Testis (tissue), 5 donors: ENCODE data around the gene SPACA6. TPM values are rescaled to one million over a fixed set of nuclear protein-coding genes. Genes with fewer than 3 reads are reported as not detected.
"Not testable (repeated sequence)": the region's sequence is repeated elsewhere in the genome, so short reads cannot be mapped to it uniquely, and the experiment has no call there.

Source experiments
- DNase-seq: peaks from one replicate; pipeline ENCODE4 v3.0.0-alpha.2; 2019
- H3K27ac ChIP-seq, 2 donors: fragments of 200-600 bp; sonication (generic); one replicate each; pipeline ENCODE4 v1.5.1; 2019
- H3K27me3 ChIP-seq: fragments of 200-600 bp; sonication (generic); one replicate; pipeline ENCODE4 v1.5.1; 2019
- H3K36me3 ChIP-seq: fragments of 200-600 bp; sonication (generic); one replicate; pipeline ENCODE4 v1.5.1; 2017; ENCODE audit warnings: low read depth; ENCODE audit errors: missing control alignments
- H3K4me1 ChIP-seq: fragments of 200-600 bp; sonication (generic); one replicate; pipeline ENCODE4 v1.5.1; 2019
- H3K4me3 ChIP-seq, 2 donors: fragments of 200-600 bp; sonication (generic); one replicate each; pipeline ENCODE4 v1.5.1; 2017 to 2019
- H3K9me3 ChIP-seq: fragments of 200-600 bp; sonication (generic); one replicate; pipeline ENCODE4 v1.5.1; 2017
- POLR2A ChIP-seq: fragments of 450-650 bp; IDR thresholded peaks from one replicate; pipeline ENCODE4 v1.6.1; 2017; ENCODE audit warnings: antibody characterized with exemption, mild to moderate bottlenecking, moderate library complexity
- WGBS, 2 donors: methylation state at CpG; one replicate each; pipeline ENCODE4 v1.1.5; 2018; 5-methylcytosine and 5-hydroxymethylcytosine counted together
- intact Hi-C: fragments of 100-400 bp; cut with DNase I; formaldehyde crosslinking; loops from one replicate; pipeline ENCODE4 v1.15.1; 2023; ENCODE audit warnings: low total_unique reads
- long read RNA-seq, 2 donors: transcript quantifications; one replicate each; lab custom pipeline, GENCODE V29; 2026
- polyA plus RNA-seq: library from polyadenylated mRNA; stranded (reverse); fragments of 350-450 nt; fragmentation: Illumina TruSeq; extraction: RNeasy Lipid Tissue Mini Kit (QIAGEN cat#74804); gene quantifications from one replicate; pipeline ENCODE4 v1.2.3, GENCODE V29; 2014; ENCODE audit warnings: low read depth, low replicate concordance; ENCODE audit not compliant: insufficient read depth
- total RNA-seq, 2 donors: library from RNA; depleted of rRNA; stranded (reverse); fragments of >200 nt; gene quantifications; one replicate each; pipeline ENCODE4 v1.2.3, GENCODE V29; 2016
- TF ChIP-seq, protein P1 (sequence below), 3 experiments: fragments of 450-650 bp in 2 of 3; fragments of 200-600 bp in 1 of 3; sonication (generic) in 1 of 3; IDR thresholded peaks; one replicate each; pipeline ENCODE4 v1.5.1; 2016 to 2019; ENCODE audit warnings: antibody characterized with exemption in 3 of 3, mild to moderate bottlenecking in 2 of 3, moderate library complexity in 1 of 3

The SPACA6 gene, protein sequence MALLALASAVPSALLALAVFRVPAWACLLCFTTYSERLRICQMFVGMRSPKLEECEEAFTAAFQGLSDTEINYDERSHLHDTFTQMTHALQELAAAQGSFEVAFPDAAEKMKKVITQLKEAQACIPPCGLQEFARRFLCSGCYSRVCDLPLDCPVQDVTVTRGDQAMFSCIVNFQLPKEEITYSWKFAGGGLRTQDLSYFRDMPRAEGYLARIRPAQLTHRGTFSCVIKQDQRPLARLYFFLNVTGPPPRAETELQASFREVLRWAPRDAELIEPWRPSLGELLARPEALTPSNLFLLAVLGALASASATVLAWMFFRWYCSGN
- total RNA-seq (100 to 1,000 TPM in 1 of 2 donors, 10 to 100 TPM in 1; 37.8 to 106 TPM), polyA plus RNA-seq (19.8 TPM)
- long read RNA-seq, donor 1 = 0 reads
- long read RNA-seq, donor 2 = 0 reads

DNA sequence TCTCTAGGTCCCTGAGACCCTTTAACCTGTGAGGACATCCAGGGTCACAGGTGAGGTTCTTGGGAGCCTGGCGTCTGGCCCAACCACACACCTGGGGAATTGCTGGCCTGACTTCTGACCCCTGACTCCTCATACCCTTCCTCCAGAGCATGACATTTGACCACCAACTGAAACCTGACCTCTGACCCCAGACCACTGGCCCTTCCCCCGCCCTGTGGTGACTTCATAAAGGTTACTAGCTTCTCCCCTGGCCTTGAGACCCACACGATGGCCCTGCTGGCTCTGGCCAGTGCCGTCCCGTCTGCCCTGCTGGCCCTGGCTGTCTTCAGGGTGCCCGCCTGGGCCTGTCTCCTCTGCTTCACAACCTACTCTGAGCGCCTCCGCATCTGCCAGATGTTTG is at the start of gene SPACA6:
SPACA6 (plus strand) TSS at position 71 of the 400 bp plus-strand sequence; CDS start at position 268, 197 bp downstream.
- H3K4me1 ChIP-seq = peaks cover 19% of the 10 kb centered on the region
- intact Hi-C loops = no loop called here

DNA sequence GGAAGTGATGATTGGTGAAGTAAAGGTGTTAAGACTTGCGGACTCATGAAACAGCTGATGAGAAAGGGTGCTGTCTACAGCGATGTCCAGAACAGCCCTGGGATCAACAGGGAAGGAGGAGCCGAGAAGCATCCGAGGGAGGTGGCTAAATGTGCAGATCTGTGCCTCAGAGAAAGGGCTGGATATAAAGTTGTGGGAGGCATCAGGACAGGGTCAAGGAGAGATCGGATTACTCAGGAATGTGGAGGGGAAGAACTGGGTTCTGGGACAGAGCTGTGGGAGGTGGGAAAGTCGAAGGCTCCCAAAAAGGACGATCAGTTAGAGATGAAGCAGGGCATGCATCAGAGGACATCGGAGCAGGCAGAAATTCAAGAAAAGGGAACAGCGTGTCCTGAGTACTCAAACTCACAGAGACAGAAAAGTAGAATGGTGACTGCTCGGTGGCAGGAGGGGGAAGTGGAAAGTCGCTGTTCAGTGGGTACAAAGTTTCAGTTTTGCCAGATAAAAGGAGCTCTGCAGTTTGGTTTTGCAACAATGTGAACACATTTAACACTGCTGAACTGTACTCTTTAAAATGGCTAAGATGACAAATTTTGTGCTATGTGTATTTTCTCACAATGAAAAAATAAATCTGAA is 48.4 kb upstream of the SPACA6 start:
- H3K9me3 ChIP-seq = no peaks in the 10 kb centered on the region
- 12 to 16% methylated on average over 10 to 11 of the region's 11 CpGs for WGBS, 2 donors
- peak; percentile 81 for DNase-seq
- H3K27ac ChIP-seq = peak overlapping the region; percentile 88 to 90
- intact Hi-C loops = no loop called here
- H3K4me3 ChIP-seq = no peak overlapping the region
- H3K27me3 ChIP-seq = no peaks in the 10 kb centered on the region
- no peaks in the 10 kb centered on the region for H3K36me3 ChIP-seq
- H3K4me1 ChIP-seq = peaks cover 27% of the 10 kb centered on the region
- TF ChIP-seq, protein P1, sequence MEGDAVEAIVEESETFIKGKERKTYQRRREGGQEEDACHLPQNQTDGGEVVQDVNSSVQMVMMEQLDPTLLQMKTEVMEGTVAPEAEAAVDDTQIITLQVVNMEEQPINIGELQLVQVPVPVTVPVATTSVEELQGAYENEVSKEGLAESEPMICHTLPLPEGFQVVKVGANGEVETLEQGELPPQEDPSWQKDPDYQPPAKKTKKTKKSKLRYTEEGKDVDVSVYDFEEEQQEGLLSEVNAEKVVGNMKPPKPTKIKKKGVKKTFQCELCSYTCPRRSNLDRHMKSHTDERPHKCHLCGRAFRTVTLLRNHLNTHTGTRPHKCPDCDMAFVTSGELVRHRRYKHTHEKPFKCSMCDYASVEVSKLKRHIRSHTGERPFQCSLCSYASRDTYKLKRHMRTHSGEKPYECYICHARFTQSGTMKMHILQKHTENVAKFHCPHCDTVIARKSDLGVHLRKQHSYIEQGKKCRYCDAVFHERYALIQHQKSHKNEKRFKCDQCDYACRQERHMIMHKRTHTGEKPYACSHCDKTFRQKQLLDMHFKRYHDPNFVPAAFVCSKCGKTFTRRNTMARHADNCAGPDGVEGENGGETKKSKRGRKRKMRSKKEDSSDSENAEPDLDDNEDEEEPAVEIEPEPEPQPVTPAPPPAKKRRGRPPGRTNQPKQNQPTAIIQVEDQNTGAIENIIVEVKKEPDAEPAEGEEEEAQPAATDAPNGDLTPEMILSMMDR (IDR thresholded peaks at IDR 0.05) = no peak
- TF ChIP-seq POLR2A = no peak

More for the DNA sequence above, at the start of gene SPACA6:
- TF ChIP-seq POLR2A = no peak
- TF ChIP-seq, protein P1 (IDR thresholded peaks at IDR 0.05) = no peak
- peak within 1 kb of the TSS in 1 of 2 donors; percentile 91 for H3K4me3 ChIP-seq
- no peaks in the 10 kb centered on the region for H3K27me3 ChIP-seq
- H3K9me3 ChIP-seq = no peaks in the 10 kb centered on the region
- H3K36me3 ChIP-seq = no peaks in the 10 kb centered on the region
- 75 to 82% methylated on average over 8 of the region's 8 CpGs for WGBS, 2 donors
- H3K27ac ChIP-seq = peak within 1 kb of the TSS; percentile 96 to 99
- DNase-seq = no peak

DNA sequence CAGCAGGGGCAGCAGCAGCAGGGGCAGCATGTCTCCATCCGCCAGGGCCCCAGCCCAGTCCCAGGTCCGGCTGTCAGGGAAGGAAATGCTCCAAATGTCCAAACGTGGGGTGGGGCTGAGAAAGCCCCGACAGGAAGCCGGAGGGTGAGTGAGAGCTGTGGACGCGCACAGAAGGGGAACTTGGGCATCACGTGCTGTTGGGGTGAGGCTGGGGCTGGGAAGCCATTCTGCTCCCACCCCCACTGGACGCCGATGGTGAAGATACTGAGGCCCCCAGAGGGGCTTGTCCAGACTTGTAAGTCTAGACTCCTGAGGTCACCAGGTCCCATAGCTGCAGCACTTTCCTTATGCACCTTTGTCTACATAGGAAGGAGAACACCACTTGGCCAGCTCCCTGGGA is 46.4 kb upstream of the SPACA6 start, which contains the start of gene SIGLEC14:
SIGLEC14 (minus strand) TSS at position 96 of the 400 bp plus-strand sequence; CDS start at position 30, 66 bp downstream.
- H3K4me3 ChIP-seq, DNase-seq, intact Hi-C loops, H3K27me3 ChIP-seq, H3K9me3 ChIP-seq, H3K36me3 ChIP-seq: not testable (repeated sequence)
- peak within 1 kb of the TSS; percentile 88 to 90 for H3K27ac ChIP-seq
- 51% methylated on average over 8 of the region's 10 CpGs; no CpG with 5 or more reads in 1 of the 2 donors for WGBS, 2 donors
- peaks cover 27% of the 10 kb centered on the region for H3K4me1 ChIP-seq

DNA sequence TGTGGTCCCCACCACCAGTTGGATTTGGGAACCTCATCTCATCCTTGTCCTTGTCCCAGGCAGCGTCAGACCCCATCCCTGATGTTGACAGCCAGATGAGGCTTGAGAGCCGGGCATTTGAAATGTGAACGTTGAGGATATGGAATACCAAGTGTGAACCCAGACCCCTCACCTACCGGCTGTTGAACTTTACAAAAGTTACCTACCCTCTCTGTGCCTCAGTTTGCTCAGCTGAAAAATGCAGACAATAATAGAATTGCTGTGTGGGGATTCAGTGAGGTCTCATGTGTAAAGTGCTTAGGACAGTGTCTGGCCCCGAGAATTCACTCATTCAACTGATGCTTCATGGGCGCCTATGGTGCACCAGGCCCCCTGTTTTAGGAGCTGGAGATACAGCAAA is 45.8 kb upstream of the SPACA6 start:
- H3K4me3 ChIP-seq = no peak overlapping the region
- peaks cover 27% of the 10 kb centered on the region for H3K4me1 ChIP-seq
- intact Hi-C loops = no loop called here
- no peak for TF ChIP-seq POLR2A
- TF ChIP-seq, protein P1 (IDR thresholded peaks at IDR 0.05) = no peak
- H3K36me3 ChIP-seq = no peaks in the 10 kb centered on the region
- WGBS, 2 donors = 66 to 85% methylated on average over 5 to 6 of the region's 6 CpGs
- H3K27me3 ChIP-seq = no peaks in the 10 kb centered on the region
- H3K9me3 ChIP-seq = no peaks in the 10 kb centered on the region
- H3K27ac ChIP-seq = peak overlapping the region in 1 of 2 donors; percentile 50
- no peak for DNase-seq

DNA sequence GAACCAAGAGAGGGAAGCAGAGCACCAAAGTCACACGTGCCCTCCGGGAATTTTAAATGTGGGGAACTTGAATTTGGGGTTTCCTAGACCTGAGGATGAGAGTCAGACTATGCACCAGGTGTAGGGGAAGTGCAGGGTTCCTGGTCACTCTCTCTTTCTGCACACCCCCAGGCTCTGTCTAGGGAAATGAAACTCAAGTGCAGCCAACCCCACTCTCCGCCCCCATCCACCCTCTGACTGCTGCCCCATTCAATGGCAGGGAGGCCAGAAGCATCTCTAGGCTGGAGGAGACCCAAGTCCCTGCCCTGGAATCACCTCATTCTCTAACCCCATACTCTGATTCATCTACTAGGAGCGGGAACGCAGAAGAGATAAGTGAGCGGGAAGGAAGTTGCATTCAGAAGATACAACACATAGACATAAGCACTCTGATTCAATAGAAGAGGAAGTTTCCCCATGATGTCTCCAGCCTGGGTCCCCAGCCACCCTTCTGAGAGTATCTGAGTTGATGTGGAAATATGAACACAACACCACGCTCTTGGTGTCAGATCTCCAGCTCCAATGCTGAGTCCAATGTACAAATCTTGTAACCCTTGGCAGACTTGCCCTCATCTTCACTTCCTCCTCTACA is 41.8 kb upstream of the SPACA6 start:
- TF ChIP-seq POLR2A = no peak
- TF ChIP-seq, protein P1 (IDR thresholded peaks at IDR 0.05) = no peak
- no peak overlapping the region for H3K27ac ChIP-seq
- peaks cover 5% of the 10 kb centered on the region for H3K4me1 ChIP-seq
- no peaks in the 10 kb centered on the region for H3K27me3 ChIP-seq
- DNase-seq = no peak
- H3K36me3 ChIP-seq = no peaks in the 10 kb centered on the region
- WGBS, 2 donors = 72 to 78% methylated on average over 7 of the region's 7 CpGs
- no peaks in the 10 kb centered on the region for H3K9me3 ChIP-seq
- H3K4me3 ChIP-seq = no peak overlapping the region
- intact Hi-C loops = no loop called here
